NCI-H1694 (cell line): ENCODE results near the gene MINK1.

ENCODE experiments used
- DNase-seq: peaks from one replicate; lab custom pipeline; 2025; lab: John Stamatoyannopoulos, UW

MINK1 gene

GRCh38 chr17:4933646-4934045 lies 100.5 kb downstream of the MINK1 start:
- DNase-seq, result no peak

- no peak for DNase-seq
These were observed 101.2 kb downstream of the MINK1 start for GRCh38 chr17:4934173-4934979.

GRCh38 chr17:4935650-4936049 lies 102.5 kb downstream of the MINK1 start:
- DNase-seq, result no peak

- no peak for DNase-seq
These were observed 103.3 kb downstream of the MINK1 start for GRCh38 chr17:4936436-4936835.

GRCh38 chr17:4937553-4937952 lies 104.4 kb downstream of the MINK1 start:
- DNase-seq, result no peak

GRCh38 chr17:4938069-4938491 lies 104.9 kb downstream of the MINK1 start:
- no peak for DNase-seq

- no peak for DNase-seq
These were observed 105.8 kb downstream of the MINK1 start for GRCh38 chr17:4938688-4939545.

- DNase-seq, result no peak
These were observed 106.3 kb downstream of the MINK1 start for GRCh38 chr17:4939546-4939795.

GRCh38 chr17:4939796-4940554 lies 106.8 kb downstream of the MINK1 start, which contains the start of the genes RNF167 and SLC25A11:
RNF167 (plus strand) TSS chr17:4940268; CDS start chr17:4940910, 642 bp downstream.
SLC25A11 (minus strand) TSS chr17:4940046; CDS start chr17:4939910, 136 bp downstream.
- DNase-seq, result peak; percentile 99

- DNase-seq, result no peak
These were observed 107.6 kb downstream of the MINK1 start for GRCh38 chr17:4940555-4941318.

- DNase-seq, result no peak
These were observed 108.1 kb downstream of the MINK1 start for GRCh38 chr17:4941319-4941610.

GRCh38 chr17:4942760-4943508 lies 109.8 kb downstream of the MINK1 start:
- DNase-seq, result no peak

GRCh38 chr17:4944163-4944553 lies 111.0 kb downstream of the MINK1 start:
- DNase-seq, result no peak

- no peak for DNase-seq
These were observed 111.5 kb downstream of the MINK1 start for GRCh38 chr17:4944554-4945175.

- no peak for DNase-seq
These were observed 112.2 kb downstream of the MINK1 start for GRCh38 chr17:4945176-4945943.

GRCh38 chr17:4945944-4946280 lies 112.8 kb downstream of the MINK1 start:
- DNase-seq, result no peak

- DNase-seq, result no peak
These were observed 113.3 kb downstream of the MINK1 start for GRCh38 chr17:4946312-4946976.

GRCh38 chr17:4947010-4947410 lies 113.9 kb downstream of the MINK1 start:
- no peak for DNase-seq
